Osteoblast (primary cell): ENCODE results near the gene ARHGEF4. TPM values are rescaled to one million over a fixed set of nuclear protein-coding genes. Genes with fewer than 3 reads are reported as not detected.

Source experiments
- DNase-seq: peaks from one replicate; pipeline ENCODE4 v3.0.0; 2011; ENCODE audit warnings: low spot score, mixed read lengths; ENCODE audit not compliant: insufficient read length; ENCODE audit errors: missing footprints
- H2AFZ ChIP-seq: 2 replicates; pipeline ENCODE4 v1.6.0; 2011; ENCODE audit warnings: mild to moderate bottlenecking, low read length
- H3K27ac ChIP-seq: 2 replicates; pipeline ENCODE4 v1.5.1; 2011; ENCODE audit warnings: mild to moderate bottlenecking, low read depth, low read length, moderate library complexity
- H3K27me3 ChIP-seq: 2 replicates; pipeline ENCODE4 v1.6.0; 2012; ENCODE audit warnings: mild to moderate bottlenecking, control low read depth, inconsistent platforms, low read length, moderate library complexity; ENCODE audit not compliant: insufficient read depth
- H3K36me3 ChIP-seq: 2 replicates; pipeline ENCODE4 v1.5.1; 2011; ENCODE audit warnings: mild to moderate bottlenecking, low read length, control low read depth, moderate library complexity; ENCODE audit not compliant: insufficient read depth
- H3K4me1 ChIP-seq: 2 replicates; pipeline ENCODE4 v1.5.1; 2011; ENCODE audit warnings: mild to moderate bottlenecking, low read length, control low read depth, moderate library complexity; ENCODE audit not compliant: insufficient read depth
- H3K4me2 ChIP-seq: 2 replicates; pipeline ENCODE4 v1.6.0; 2011; ENCODE audit warnings: mild to moderate bottlenecking, low read length; ENCODE audit not compliant: insufficient read depth
- H3K4me3 ChIP-seq: fragments of 200-600 bp; sonication (generic); 3 replicates; pipeline ENCODE4 v1.5.1; 2012; ENCODE audit warnings: mild to moderate bottlenecking, low read length, inconsistent platforms; ENCODE audit not compliant: insufficient read depth
- H3K79me2 ChIP-seq: 2 replicates; pipeline ENCODE4 v1.6.0; 2012; ENCODE audit warnings: mild to moderate bottlenecking, low read length, control low read depth, inconsistent platforms; ENCODE audit not compliant: insufficient read depth
- H3K9me3 ChIP-seq: 2 replicates; pipeline ENCODE4 v1.5.1; 2011; ENCODE audit warnings: low read depth, low read length, control low read depth
- H4K20me1 ChIP-seq: 2 replicates; pipeline ENCODE4 v1.6.0; 2012; ENCODE audit warnings: mild to moderate bottlenecking, low read length, control low read depth; ENCODE audit not compliant: insufficient read depth
- CTCF ChIP-seq: IDR thresholded peaks from 2 replicates; pipeline ENCODE4 v1.5.1; 2011; ENCODE audit warnings: mild to moderate bottlenecking, low read depth, low read length, moderate library complexity; ENCODE audit errors: extremely low read depth
- total RNA-seq: library from RNA; depleted of rRNA; stranded (reverse); fragments of >200 nt; gene quantifications from 2 replicates; pipeline ENCODE4 v1.2.3, GENCODE V29; 2012

ARHGEF4 gene
- total RNA-seq, 1 donor: 3.6 TPM

GRCh38 chr2:130985206-130985780, 148.6 kb downstream of the ARHGEF4 start:
- Histone ChIP-seq H3K4me1 (no peaks in the 10 kb centered on the region), H3K4me2 (no peak overlapping the region), H4K20me1 (no peaks in the 10 kb centered on the region), H2AFZ (no peak overlapping the region), H3K9me3 (no peaks in the 10 kb centered on the region), H3K79me2 (no peaks in the 10 kb centered on the region), H3K36me3 (no peaks in the 10 kb centered on the region), H3K27me3 (no peaks in the 10 kb centered on the region), H3K27ac (no peak overlapping the region), H3K4me3 (no peak overlapping the region)
- no peak for DNase-seq
- no peak for TF ChIP-seq CTCF

GRCh38 chr2:130985831-130986649, 149.3 kb downstream of the ARHGEF4 start:
- DNase-seq: no peak
- H3K27me3 ChIP-seq: no peaks in the 10 kb centered on the region
- no peak overlapping the region for H3K27ac ChIP-seq
- no peaks in the 10 kb centered on the region for H3K4me1 ChIP-seq
- no peaks in the 10 kb centered on the region for H3K79me2 ChIP-seq
- no peak for TF ChIP-seq CTCF
- no peak overlapping the region for H2AFZ ChIP-seq
- no peaks in the 10 kb centered on the region for H4K20me1 ChIP-seq
- H3K36me3 ChIP-seq: no peaks in the 10 kb centered on the region
- no peak overlapping the region for H3K4me2 ChIP-seq
- no peak overlapping the region for H3K4me3 ChIP-seq
- no peaks in the 10 kb centered on the region for H3K9me3 ChIP-seq

GRCh38 chr2:130986890-130987493, 150.3 kb downstream of the ARHGEF4 start:
- no peak overlapping the region for H3K27ac ChIP-seq
- no peaks in the 10 kb centered on the region for H3K9me3 ChIP-seq
- H3K4me2 ChIP-seq: no peak overlapping the region
- no peak for TF ChIP-seq CTCF
- no peaks in the 10 kb centered on the region for H3K79me2 ChIP-seq
- H2AFZ ChIP-seq: no peak overlapping the region
- H3K4me1 ChIP-seq: no peaks in the 10 kb centered on the region
- H3K36me3 ChIP-seq: no peaks in the 10 kb centered on the region
- DNase-seq: no peak
- no peak overlapping the region for H3K4me3 ChIP-seq
- H3K27me3 ChIP-seq: no peaks in the 10 kb centered on the region
- no peaks in the 10 kb centered on the region for H4K20me1 ChIP-seq
